T-helper 2 cell treated with Interferon-gamma antibody and Interleukin-4, amounts not matched to agents 5 μg/mL and 100 μg/mL, for 36 hours (primary cell): ENCODE data around the gene CACHD1.
"Not testable (repeated sequence)": the region's sequence is repeated elsewhere in the genome, so short reads cannot be mapped to it uniquely, and the experiment has no call there.

ENCODE experiments used
- DNase-seq: peaks from one replicate; pipeline ENCODE4 v3.0.0; 2021; ENCODE audit warnings: low spot score
- H3K27ac Mint-ChIP-seq: one replicate; pipeline ENCODE4 v1.8.0; 2021; ENCODE audit warnings: mild to moderate bottlenecking, mixed read lengths
- H3K27me3 Mint-ChIP-seq: one replicate; pipeline ENCODE4 v1.8.0; 2021; ENCODE audit warnings: low read depth, mixed read lengths
- H3K36me3 Mint-ChIP-seq: one replicate; pipeline ENCODE4 v1.8.0; 2021; ENCODE audit warnings: low read depth, mixed read lengths
- H3K4me1 Mint-ChIP-seq: one replicate; pipeline ENCODE4 v1.8.0; 2021; ENCODE audit warnings: low read depth, mixed read lengths
- H3K4me3 Mint-ChIP-seq: one replicate; pipeline ENCODE4 v1.8.0; 2022; ENCODE audit warnings: mild to moderate bottlenecking, moderate library complexity, mixed read lengths
- H3K9me3 Mint-ChIP-seq: one replicate; pipeline ENCODE4 v1.8.0; 2021; ENCODE audit warnings: mixed read lengths

CACHD1 gene

GRCh38 chr1:64598100-64598571 is 128.2 kb downstream of the CACHD1 start:
- no peaks in the 10 kb centered on the region for H3K9me3 Mint-ChIP-seq
- DNase-seq: no peak
- no peak overlapping the region for H3K4me3 Mint-ChIP-seq
- H3K27me3 Mint-ChIP-seq: peaks cover 5% of the 10 kb centered on the region
- H3K4me1 Mint-ChIP-seq: no peaks in the 10 kb centered on the region
- H3K27ac Mint-ChIP-seq: no peak overlapping the region
- no peaks in the 10 kb centered on the region for H3K36me3 Mint-ChIP-seq

- H3K36me3 Mint-ChIP-seq: no peaks in the 10 kb centered on the region
- peaks cover 5% of the 10 kb centered on the region for H3K27me3 Mint-ChIP-seq
- H3K9me3 Mint-ChIP-seq: no peaks in the 10 kb centered on the region
- DNase-seq: no peak
- H3K27ac Mint-ChIP-seq: no peak overlapping the region
- H3K4me1 Mint-ChIP-seq: no peaks in the 10 kb centered on the region
- H3K4me3 Mint-ChIP-seq: no peak overlapping the region
Observed at GRCh38 chr1:64599242-64599641, 129.3 kb downstream of the CACHD1 start.

- Mint-ChIP-seq H3K27me3 (peaks cover 5% of the 10 kb centered on the region), H3K27ac (no peak overlapping the region), H3K4me1 (no peaks in the 10 kb centered on the region), H3K4me3 (no peak overlapping the region), H3K36me3 (no peaks in the 10 kb centered on the region), H3K9me3 (no peaks in the 10 kb centered on the region)
- no peak for DNase-seq
Observed at GRCh38 chr1:64601207-64601606, 131.3 kb downstream of the CACHD1 start.

- H3K36me3 Mint-ChIP-seq: no peaks in the 10 kb centered on the region
- H3K4me3 Mint-ChIP-seq: no peak overlapping the region
- no peak overlapping the region for H3K27ac Mint-ChIP-seq
- H3K27me3 Mint-ChIP-seq: no peaks in the 10 kb centered on the region
- no peak for DNase-seq
- H3K4me1 Mint-ChIP-seq: no peaks in the 10 kb centered on the region
- peaks cover 15% of the 10 kb centered on the region for H3K9me3 Mint-ChIP-seq
Observed at GRCh38 chr1:64608005-64608650, 138.2 kb downstream of the CACHD1 start.

DNA sequence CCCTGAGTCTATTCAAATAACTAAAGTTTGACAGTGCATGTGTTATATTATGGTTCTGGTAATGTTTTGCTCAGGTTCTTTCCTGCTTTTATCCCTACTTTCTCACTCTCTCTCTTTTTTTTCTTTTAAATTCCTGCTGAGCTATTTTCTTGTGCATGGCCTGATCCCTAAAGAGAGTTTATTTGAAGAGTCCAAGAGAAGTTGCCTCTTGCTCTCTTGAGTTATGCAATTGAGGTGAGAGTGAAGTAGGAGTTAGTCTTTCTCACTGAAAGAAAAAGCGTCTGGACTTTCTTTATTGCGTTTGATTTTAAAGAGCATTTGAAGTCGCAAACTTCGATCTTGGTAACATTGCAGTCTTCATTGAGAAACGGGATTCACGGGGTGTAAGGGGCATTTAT is 138.7 kb downstream of the CACHD1 start:
- Mint-ChIP-seq H3K9me3 (peaks cover 15% of the 10 kb centered on the region), H3K27ac (no peak overlapping the region)
- DNase-seq: no peak

GRCh38 chr1:64610950-64611349 is 141.0 kb downstream of the CACHD1 start:
- DNase-seq, H3K4me1 Mint-ChIP-seq: not testable (repeated sequence)
- H3K9me3 Mint-ChIP-seq: peaks cover 15% of the 10 kb centered on the region

More for the DNA sequence above, 138.7 kb downstream of the CACHD1 start:
- no peaks in the 10 kb centered on the region for H3K4me1 Mint-ChIP-seq
- no peaks in the 10 kb centered on the region for H3K27me3 Mint-ChIP-seq
- no peak overlapping the region for H3K4me3 Mint-ChIP-seq
- H3K36me3 Mint-ChIP-seq: no peaks in the 10 kb centered on the region

DNA sequence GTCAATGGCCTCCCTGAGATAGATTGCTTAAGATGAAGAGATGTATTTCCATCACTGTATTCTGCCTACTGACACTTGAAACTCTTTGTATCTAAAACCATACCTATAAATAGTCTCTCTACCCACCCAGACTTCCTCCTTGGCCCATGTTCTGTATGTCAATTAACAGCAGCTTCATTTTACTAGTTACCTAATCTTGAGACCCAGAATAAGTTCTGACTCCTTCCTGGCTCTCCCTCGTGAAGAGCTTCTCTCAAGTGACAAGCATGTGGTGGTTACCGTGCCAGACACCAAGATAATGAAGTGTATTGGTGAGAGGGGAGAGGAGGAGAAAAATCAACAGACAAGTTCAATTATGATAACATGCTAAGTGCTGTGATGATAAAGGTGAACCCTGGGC is 146.1 kb downstream of the CACHD1 start:
- H3K36me3 Mint-ChIP-seq: no peaks in the 10 kb centered on the region
- DNase-seq: no peak
- H3K27ac Mint-ChIP-seq: no peak overlapping the region
- no peak overlapping the region for H3K4me3 Mint-ChIP-seq
- peaks cover 2% of the 10 kb centered on the region for H3K27me3 Mint-ChIP-seq
- H3K9me3 Mint-ChIP-seq: peaks cover 8% of the 10 kb centered on the region
- no peaks in the 10 kb centered on the region for H3K4me1 Mint-ChIP-seq

More at GRCh38 chr1:64610950-64611349, 141.0 kb downstream of the CACHD1 start:
- not testable (repeated sequence) for H3K27ac Mint-ChIP-seq, H3K4me3 Mint-ChIP-seq, H3K27me3 Mint-ChIP-seq, H3K36me3 Mint-ChIP-seq

DNA sequence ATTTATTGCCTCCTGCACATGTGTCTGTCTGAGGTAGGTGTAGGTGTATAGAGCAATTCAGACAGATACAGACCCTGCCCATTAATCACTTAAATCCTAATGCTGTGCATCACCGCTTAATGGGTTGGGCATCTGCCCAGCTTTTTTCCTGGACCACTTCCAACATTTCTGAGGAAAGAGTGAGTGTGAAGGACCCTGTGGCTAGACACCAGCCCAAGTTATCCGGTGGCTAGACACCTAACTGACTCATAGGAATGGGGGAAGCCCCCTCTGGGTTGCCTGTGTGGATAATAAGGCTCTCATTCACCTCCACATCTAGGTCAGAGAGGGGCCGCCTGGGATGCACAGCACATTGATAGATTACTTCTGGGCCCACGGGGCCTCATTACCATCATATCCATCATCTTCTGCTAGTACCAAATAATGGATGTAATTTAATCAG is 153.8 kb downstream of the CACHD1 start:
- Mint-ChIP-seq H3K9me3 (no peaks in the 10 kb centered on the region), H3K36me3 (no peaks in the 10 kb centered on the region), H3K27me3 (no peaks in the 10 kb centered on the region), H3K4me1 (no peaks in the 10 kb centered on the region), H3K27ac (no peak overlapping the region), H3K4me3 (no peak overlapping the region)
- no peak for DNase-seq

DNA sequence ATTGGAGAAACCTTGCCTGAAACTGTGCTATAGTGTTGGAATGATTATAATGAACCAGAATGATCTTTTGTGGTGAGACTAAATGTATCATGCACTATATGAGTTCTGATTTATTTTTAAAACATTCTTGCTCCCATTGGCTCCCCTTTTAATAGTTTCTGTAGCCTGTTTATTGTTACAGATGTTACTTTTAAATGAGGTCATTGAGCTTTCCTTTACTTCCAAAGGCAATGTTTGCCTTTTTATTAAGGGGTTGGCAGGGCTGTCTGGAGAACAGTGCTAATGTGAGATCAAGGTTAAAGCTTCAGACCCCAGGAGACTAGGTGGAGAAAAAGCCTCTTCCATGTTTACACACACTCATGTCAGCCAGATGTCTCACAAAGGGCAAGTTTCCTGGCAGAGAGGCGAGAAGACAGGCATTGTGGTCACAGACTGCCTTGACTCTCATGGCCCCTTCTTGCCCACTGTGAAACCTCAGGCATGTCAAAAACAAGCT is 154.3 kb downstream of the CACHD1 start:
- no peak for DNase-seq
- no peaks in the 10 kb centered on the region for H3K36me3 Mint-ChIP-seq
- H3K27ac Mint-ChIP-seq: no peak overlapping the region
- H3K4me1 Mint-ChIP-seq: no peaks in the 10 kb centered on the region
- no peaks in the 10 kb centered on the region for H3K27me3 Mint-ChIP-seq
- no peak overlapping the region for H3K4me3 Mint-ChIP-seq
- H3K9me3 Mint-ChIP-seq: no peaks in the 10 kb centered on the region

DNA sequence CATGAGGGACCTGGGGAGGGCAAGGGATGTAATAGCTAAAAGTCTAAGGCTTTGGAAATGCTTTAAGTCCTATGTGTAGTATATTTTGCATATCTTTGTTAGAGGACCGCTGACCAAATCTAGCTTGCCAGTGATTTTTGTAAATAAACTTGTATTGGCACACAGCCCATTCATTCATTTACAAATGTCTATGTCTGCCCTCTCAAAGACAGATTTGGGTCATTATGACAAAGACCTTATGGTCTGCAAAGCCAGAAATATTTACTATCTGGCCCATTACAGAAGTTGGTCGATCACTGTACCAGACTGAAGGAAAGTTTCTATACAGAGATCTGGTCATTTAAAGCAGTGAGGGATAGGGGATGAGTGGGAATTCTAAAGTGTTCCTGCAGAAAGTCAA is 154.9 kb downstream of the CACHD1 start:
- no peaks in the 10 kb centered on the region for H3K27me3 Mint-ChIP-seq
- DNase-seq: no peak
- H3K4me1 Mint-ChIP-seq: no peaks in the 10 kb centered on the region
- no peaks in the 10 kb centered on the region for H3K9me3 Mint-ChIP-seq
- no peak overlapping the region for H3K27ac Mint-ChIP-seq
- no peaks in the 10 kb centered on the region for H3K36me3 Mint-ChIP-seq
- H3K4me3 Mint-ChIP-seq: no peak overlapping the region

- no peak for DNase-seq
- Mint-ChIP-seq H3K4me1 (peaks cover 12% of the 10 kb centered on the region), H3K27ac (no peak overlapping the region), H3K4me3 (peak overlapping the region; percentile 52), H3K27me3 (no peaks in the 10 kb centered on the region), H3K36me3 (no peaks in the 10 kb centered on the region), H3K9me3 (no peaks in the 10 kb centered on the region)
Observed at GRCh38 chr1:64630611-64631010, 160.7 kb downstream of the CACHD1 start.

GRCh38 chr1:64631346-64632034 is 161.6 kb downstream of the CACHD1 start:
- Mint-ChIP-seq H3K4me3 (no peak overlapping the region), H3K4me1 (peaks cover 12% of the 10 kb centered on the region), H3K27ac (no peak overlapping the region), H3K36me3 (no peaks in the 10 kb centered on the region), H3K27me3 (no peaks in the 10 kb centered on the region), H3K9me3 (no peaks in the 10 kb centered on the region)
- no peak for DNase-seq

- H3K4me1 Mint-ChIP-seq: peaks cover 13% of the 10 kb centered on the region
- no peaks in the 10 kb centered on the region for H3K9me3 Mint-ChIP-seq
- DNase-seq: no peak
- no peaks in the 10 kb centered on the region for H3K36me3 Mint-ChIP-seq
- no peaks in the 10 kb centered on the region for H3K27me3 Mint-ChIP-seq
- no peak overlapping the region for H3K4me3 Mint-ChIP-seq
- no peak overlapping the region for H3K27ac Mint-ChIP-seq
Observed at GRCh38 chr1:64632936-64633335, 163.0 kb downstream of the CACHD1 start.

- Mint-ChIP-seq H3K4me3 (no peak overlapping the region), H3K27ac (no peak overlapping the region), H3K4me1 (no peaks in the 10 kb centered on the region), H3K9me3 (no peaks in the 10 kb centered on the region), H3K27me3 (peaks cover 2% of the 10 kb centered on the region), H3K36me3 (no peaks in the 10 kb centered on the region)
- no peak for DNase-seq
Observed at GRCh38 chr1:64645735-64646134, 175.8 kb downstream of the CACHD1 start.
